Pancreas (tissue), 10 donors: ENCODE data around the gene ZHX3. TPM values are rescaled to one million over a fixed set of nuclear protein-coding genes. Genes with fewer than 3 reads are reported as not detected.
A peak's percentile ranks its signal among the peaks of the same experiment; 100 is the strongest.

Source experiments
- ATAC-seq, 4 donors: fragments of 200-7000 bp; cut with Tn5 transposase; one replicate each; pipeline versions ENCODE4 v1.8.0 to v1.9.1; 2020; ENCODE audit warnings: mild to moderate bottlenecking in 4 of 4, moderate library complexity in 4 of 4
- DNase-seq, 6 donors: peaks; one replicate each; pipeline ENCODE4 v3.0.0-alpha.2; 2020
- FAIRE-seq: peaks from 2 replicates; lab custom pipeline; 2012; peaks lifted over from hg19 to GRCh38; lab: Jason Lieb, UNC
- H3K27ac ChIP-seq, 4 donors: fragments of 200-600 bp; sonication (generic); 1 replicate in 3 of 4; 2 replicates in 1 of 4; pipeline versions ENCODE4 v1.5.0 to v1.8.0; 2020
- H3K27me3 ChIP-seq, 4 donors: fragments of 200-600 bp; one replicate each; pipeline ENCODE4 v1.8.0; 2021
- H3K36me3 ChIP-seq, 3 donors: fragments of 200-600 bp; sonication (generic) in 1 of 3; one replicate each; pipeline versions ENCODE4 v1.5.0 to v1.8.0; 2020 to 2021
- H3K4me1 ChIP-seq, 3 donors: fragments of 200-600 bp; one replicate each; pipeline ENCODE4 v1.8.0; 2021
- H3K4me3 ChIP-seq, 4 donors: fragments of 200-600 bp; sonication (generic) in 2 of 4; one replicate each; pipeline versions ENCODE4 v1.5.0 to v1.8.0; 2020 to 2021
- H3K9me3 ChIP-seq, 4 donors: fragments of 200-600 bp; one replicate each; pipeline ENCODE4 v1.8.0; 2021
- whole genome bisulfite sequencing, 2 donors: extraction: QIAGEN DNeasy Blood & Tissue Kit; methylation state at CpG; one replicate each; pipeline ENCODE4 v1.1.7; 2013; 5-methylcytosine and 5-hydroxymethylcytosine counted together
- intact Hi-C, 3 donors: fragments of 100-400 bp; cut with DNase I; formaldehyde crosslinking; loops; one replicate each; pipeline versions ENCODE4 v1.11.1 to v1.14.2; 2022
- polyA plus RNA-seq, 2 donors: library from polyadenylated mRNA; stranded (reverse); fragments of 200-250 nt; gene quantifications; one replicate each; pipeline ENCODE4 v1.2.3, GENCODE V29; 2013
- total RNA-seq, 6 donors: library from RNA; stranded (reverse); fragmentation: NEBNext Ultra II Directional in 4 of 6; extraction: Animal tissue kit (Norgen Biotek cat#: 25700) in 4 of 6; gene quantifications; one replicate each; pipeline versions ENCODE4 v1.2.1 to v1.2.4, GENCODE V29; 2021 to 2023
- TF ChIP-seq, protein P1 (sequence below), 4 donors: fragments of 200-600 bp; sonication (generic) in 3 of 4; IDR thresholded peaks; one replicate each; pipeline versions ENCODE4 v1.5.0 to v1.8.0; 2021; ENCODE audit warnings: antibody characterized with exemption in 4 of 4
- donor health status: healthy with polysubstance abuse.
- donor health status: DM: no; HTN: no; CAD: no; lungs with moderate emphysema.
- donor health status: DM: no; HTN: no; CAD: no.
- donor health status: control.
- donor health status: control.
- donor health status: Bipolar disorder and iron deficiency.
- donor health status: DM: yes; HTN: yes; CAD: no.
- donor health status: DM: no; HTN: no; CAD: no.
- donor health status: DM: no; HTN: no; CAD: no.
- donor health status: DM: yes; HTN: yes; CAD: no.

ZHX3 gene
- total and polyA plus RNA-seq, 8 donors, result 7.9 to 17.3 (median 13.0) TPM

DNA sequence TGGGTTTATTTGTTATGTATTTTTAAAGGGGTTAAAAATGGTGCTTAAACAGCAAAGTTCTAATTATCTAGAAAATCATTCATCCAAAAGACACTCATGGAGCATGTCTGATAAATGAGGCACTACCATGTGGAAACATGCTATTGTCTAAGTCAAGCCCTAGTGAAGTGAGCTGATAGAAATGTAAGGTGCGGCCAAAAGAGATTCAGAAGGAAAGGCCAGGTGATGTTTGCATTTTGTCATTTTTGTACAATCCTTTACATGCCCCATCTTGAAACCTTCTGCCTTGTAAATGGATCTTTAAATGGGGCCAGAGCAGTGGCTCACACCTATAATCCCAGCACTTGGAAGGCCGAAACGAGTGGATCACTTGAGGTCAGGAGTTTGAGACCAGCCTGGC, 102.9 kb downstream of the ZHX3 start:
- Histone ChIP-seq H3K4me1 (no peaks in the 10 kb centered on the region), H3K9me3 (no peaks in the 10 kb centered on the region), H3K4me3 (no peak overlapping the region), H3K36me3 (no peaks in the 10 kb centered on the region), H3K27ac (no peak overlapping the region), H3K27me3 (no peaks in the 10 kb centered on the region)
- no peak for FAIRE-seq
- ATAC-seq, result no peak
- DNase-seq, result no peak
- 96 to 100% methylated on average over 3 of the region's 3 CpGs for WGBS, 2 donors
- TF ChIP-seq, protein P1, sequence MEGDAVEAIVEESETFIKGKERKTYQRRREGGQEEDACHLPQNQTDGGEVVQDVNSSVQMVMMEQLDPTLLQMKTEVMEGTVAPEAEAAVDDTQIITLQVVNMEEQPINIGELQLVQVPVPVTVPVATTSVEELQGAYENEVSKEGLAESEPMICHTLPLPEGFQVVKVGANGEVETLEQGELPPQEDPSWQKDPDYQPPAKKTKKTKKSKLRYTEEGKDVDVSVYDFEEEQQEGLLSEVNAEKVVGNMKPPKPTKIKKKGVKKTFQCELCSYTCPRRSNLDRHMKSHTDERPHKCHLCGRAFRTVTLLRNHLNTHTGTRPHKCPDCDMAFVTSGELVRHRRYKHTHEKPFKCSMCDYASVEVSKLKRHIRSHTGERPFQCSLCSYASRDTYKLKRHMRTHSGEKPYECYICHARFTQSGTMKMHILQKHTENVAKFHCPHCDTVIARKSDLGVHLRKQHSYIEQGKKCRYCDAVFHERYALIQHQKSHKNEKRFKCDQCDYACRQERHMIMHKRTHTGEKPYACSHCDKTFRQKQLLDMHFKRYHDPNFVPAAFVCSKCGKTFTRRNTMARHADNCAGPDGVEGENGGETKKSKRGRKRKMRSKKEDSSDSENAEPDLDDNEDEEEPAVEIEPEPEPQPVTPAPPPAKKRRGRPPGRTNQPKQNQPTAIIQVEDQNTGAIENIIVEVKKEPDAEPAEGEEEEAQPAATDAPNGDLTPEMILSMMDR (IDR thresholded peaks at IDR 0.05), result no peak
- intact Hi-C loops, result no loop called here

GRCh38 chr20:41214202-41214601, 103.3 kb downstream of the ZHX3 start:
- Histone ChIP-seq H3K4me3 (no peak overlapping the region), H3K4me1 (no peaks in the 10 kb centered on the region), H3K27me3 (no peaks in the 10 kb centered on the region), H3K36me3 (no peaks in the 10 kb centered on the region), H3K27ac (no peak overlapping the region), H3K9me3 (no peaks in the 10 kb centered on the region)
- FAIRE-seq (no peak), DNase-seq (no peak), ATAC-seq (peak in 1 of 4 donors; percentile 14)
- intact Hi-C loops, result no loop called here
- TF ChIP-seq, protein P1 (IDR thresholded peaks at IDR 0.05), result no peak
- 95 to 99% methylated on average over 3 of the region's 3 CpGs for WGBS, 2 donors

DNA sequence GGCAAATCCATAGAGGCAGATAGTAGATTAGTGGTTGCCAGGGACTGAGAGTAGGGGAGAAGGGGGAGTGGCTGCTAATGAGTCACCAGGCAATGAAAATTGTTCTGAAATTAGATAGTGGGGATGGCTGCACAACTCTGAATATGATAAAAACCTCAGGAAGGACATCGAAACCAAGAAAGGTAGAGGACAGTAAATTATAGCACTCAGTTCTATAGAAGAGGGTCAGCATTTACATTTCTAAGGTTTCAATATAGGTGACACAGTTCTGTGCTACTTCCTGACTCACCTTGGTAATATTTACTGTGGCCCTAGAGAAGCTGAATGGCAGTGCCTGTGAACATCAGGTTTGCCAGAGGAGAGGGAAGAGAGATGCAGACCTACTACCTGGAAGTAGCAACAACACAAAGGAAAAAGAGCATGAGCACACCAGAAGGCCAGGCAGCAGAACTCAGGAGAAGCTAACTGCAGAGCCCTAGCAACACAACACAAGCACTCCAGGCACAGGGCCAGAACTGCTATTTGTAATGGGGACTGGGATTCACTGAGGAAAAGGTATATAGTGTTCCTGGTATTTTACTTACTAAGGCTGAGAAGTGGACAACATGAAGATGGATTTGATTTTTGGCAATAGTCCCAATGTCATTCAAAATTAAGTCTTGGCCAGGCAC, 104.2 kb downstream of the ZHX3 start:
- DNase-seq, result no peak
- intact Hi-C loops, result no loop called here
- Histone ChIP-seq H3K36me3 (no peaks in the 10 kb centered on the region), H3K27ac (no peak overlapping the region), H3K9me3 (no peaks in the 10 kb centered on the region), H3K4me3 (no peak overlapping the region), H3K27me3 (no peaks in the 10 kb centered on the region), H3K4me1 (no peaks in the 10 kb centered on the region)
- TF ChIP-seq, protein P1 (IDR thresholded peaks at IDR 0.05), result no peak
- 59 to 81% methylated on average over 1 of the region's 1 CpG for WGBS, 2 donors
- ATAC-seq, result peak in 3 of 4 donors; percentile 42 to 83 (median 63)
- no peak for FAIRE-seq

- H3K4me1 ChIP-seq, result no peaks in the 10 kb centered on the region
- DNase-seq (no peak), ATAC-seq (no peak), FAIRE-seq (no peak)
- no peaks in the 10 kb centered on the region for H3K36me3 ChIP-seq
- H3K27me3 ChIP-seq, result no peaks in the 10 kb centered on the region
- no peaks in the 10 kb centered on the region for H3K9me3 ChIP-seq
- TF ChIP-seq, protein P1 (IDR thresholded peaks at IDR 0.05), result no peak
- H3K4me3 ChIP-seq, result no peak overlapping the region
- intact Hi-C loops, result no loop called here
- 74 to 79% methylated on average over 11 of the region's 11 CpGs for WGBS, 2 donors
- no peak overlapping the region for H3K27ac ChIP-seq
These were observed 112.2 kb downstream of the ZHX3 start for GRCh38 chr20:41205313-41205712.
